Activated CD4-positive, alpha-beta T cell treated with anti-CD3 and anti-CD28 coated beads for 36 hours (primary cell): ENCODE data around the gene RALGAPA1. TPM values are rescaled to one million over a fixed set of nuclear protein-coding genes. Genes with fewer than 3 reads are reported as not detected.

Experiments used
- ATAC-seq: fragments of 200-7000 bp; cut with Tn5 transposase; one replicate; pipeline ENCODE4 v1.10.0; 2021; ENCODE audit warnings: mild to moderate bottlenecking, moderate library complexity
- CTCF ChIA-PET: fragments of 350-600 bp; sonication (Branson Sonifier 250); formaldehyde crosslinking; loops from one replicate; lab custom pipeline; 2021; ENCODE audit warnings: antibody characterized with exemption; lab: Charles Lee
- POLR2A ChIA-PET: fragments of 350-600 bp; sonication (Branson Sonifier 250); formaldehyde crosslinking; loops from one replicate; lab custom pipeline; 2021; ENCODE audit warnings: antibody characterized with exemption, inconsistent platforms; lab: Charles Lee
- DNase-seq: peaks from one replicate; pipeline ENCODE4 v3.0.0-alpha.2; 2020
- H3K27ac Mint-ChIP-seq: one replicate; pipeline ENCODE4 v1.8.0; 2021; ENCODE audit warnings: mixed read lengths
- H3K27me3 Mint-ChIP-seq: one replicate; pipeline ENCODE4 v1.8.0; 2021; ENCODE audit warnings: mixed read lengths
- H3K36me3 Mint-ChIP-seq: one replicate; pipeline ENCODE4 v1.8.0; 2021; ENCODE audit warnings: low read depth, mixed read lengths
- H3K4me1 Mint-ChIP-seq: one replicate; pipeline ENCODE4 v1.8.0; 2021; ENCODE audit warnings: mixed read lengths
- H3K4me3 Mint-ChIP-seq: one replicate; pipeline ENCODE4 v1.8.0; 2021; ENCODE audit warnings: mild to moderate bottlenecking, moderate library complexity, mixed read lengths
- H3K9me3 Mint-ChIP-seq: one replicate; pipeline ENCODE4 v1.8.0; 2021; ENCODE audit warnings: low read depth, mixed read lengths
- intact Hi-C, 2 experiments: fragments of 100-400 bp; cut with DNase I in 1 of 2; cut with micrococcal nuclease in 1 of 2; formaldehyde crosslinking; loops; one replicate each; pipeline versions ENCODE4 v1.14.2 to v1.15.1; 2022 to 2024; cut with DNase I, micrococcal nuclease
- total RNA-seq, 2 experiments: library from RNA; stranded (reverse); gene quantifications; one replicate each; pipeline ENCODE4 v1.2.3, GENCODE V29; 2021

RALGAPA1 gene
- total RNA-seq, 2 experiments from 2014 or later, result 20.3 to 22.0 TPM

- ChIA-PET POLR2A (no interaction called here), CTCF (interaction anchor here (0.6 to 1.0 kb wide), 2 partner anchors 58 to 272 kb away, joined by 3 read pairs; no protein-coding TSS in a partner anchor)
- DNase-seq, result no peak
- intact Hi-C loops, result no loop called here
- no peaks in the 10 kb centered on the region for H3K27me3 Mint-ChIP-seq
- H3K36me3 Mint-ChIP-seq, result peaks cover 9% of the 10 kb centered on the region
- no peak overlapping the region for H3K27ac Mint-ChIP-seq
- no peak overlapping the region for H3K4me3 Mint-ChIP-seq
- no peaks in the 10 kb centered on the region for H3K4me1 Mint-ChIP-seq
- ATAC-seq, result no peak
- H3K9me3 Mint-ChIP-seq, result no peaks in the 10 kb centered on the region
These were observed 266.1 kb downstream of the RALGAPA1 start for GRCh38 chr14:35543006-35543405.

- Mint-ChIP-seq H3K27me3 (peaks cover 13% of the 10 kb centered on the region), H3K9me3 (no peaks in the 10 kb centered on the region), H3K4me1 (peaks cover 8% of the 10 kb centered on the region), H3K36me3 (peaks cover 9% of the 10 kb centered on the region), H3K27ac (no peak overlapping the region), H3K4me3 (no peak overlapping the region)
- ATAC-seq (no peak), DNase-seq (no peak)
- ChIA-PET POLR2A (no interaction called here), CTCF (no interaction called here)
- intact Hi-C loops, result no loop called here
These were observed 269.1 kb downstream of the RALGAPA1 start for GRCh38 chr14:35539969-35540368.

GRCh38 chr14:35535483-35536112 lies 273.5 kb downstream of the RALGAPA1 start:
- Mint-ChIP-seq H3K9me3 (no peaks in the 10 kb centered on the region), H3K27ac (no peak overlapping the region), H3K36me3 (peaks cover 7% of the 10 kb centered on the region), H3K4me3 (peak overlapping the region; percentile 69), H3K27me3 (peaks cover 28% of the 10 kb centered on the region), H3K4me1 (peaks cover 15% of the 10 kb centered on the region)
- ChIA-PET CTCF (no interaction called here), POLR2A (no interaction called here)
- DNase-seq, result no peak
- no peak for ATAC-seq
- intact Hi-C loops, result no loop called here

GRCh38 chr14:35534873-35535482 lies 274.1 kb downstream of the RALGAPA1 start:
- peaks cover 6% of the 10 kb centered on the region for H3K36me3 Mint-ChIP-seq
- CTCF ChIA-PET, result interaction anchor here (1.5 kb wide), 1 partner anchor 17 kb away, joined by 3 read pairs; no protein-coding TSS in a partner anchor
- no peaks in the 10 kb centered on the region for H3K9me3 Mint-ChIP-seq
- DNase-seq (peak; percentile 82), ATAC-seq (peak; percentile 80)
- POLR2A ChIA-PET, result no interaction called here
- peak overlapping the region; percentile 69 for H3K4me3 Mint-ChIP-seq
- peaks cover 34% of the 10 kb centered on the region for H3K27me3 Mint-ChIP-seq
- peaks cover 15% of the 10 kb centered on the region for H3K4me1 Mint-ChIP-seq
- intact Hi-C loops, result loop anchor here in 1 of 2 experiments (5.0 kb wide), 3 partner anchors 98 to 292 kb away; partner anchors contain the start of gene BRMS1L
- H3K27ac Mint-ChIP-seq, result no peak overlapping the region

GRCh38 chr14:35534208-35534872 lies 274.8 kb downstream of the RALGAPA1 start:
- Mint-ChIP-seq H3K4me3 (peak overlapping the region; percentile 69), H3K27ac (no peak overlapping the region), H3K27me3 (peaks cover 38% of the 10 kb centered on the region), H3K36me3 (peaks cover 5% of the 10 kb centered on the region), H3K9me3 (no peaks in the 10 kb centered on the region), H3K4me1 (peaks cover 15% of the 10 kb centered on the region)
- DNase-seq (peak; percentile 29), ATAC-seq (peak; percentile 23)
- ChIA-PET POLR2A (no interaction called here), CTCF (interaction anchor here (1.5 kb wide), 1 partner anchor 18 kb away, joined by 3 read pairs; no protein-coding TSS in a partner anchor)
- intact Hi-C loops, result loop anchor here in 1 of 2 experiments (5.0 kb wide), 3 partner anchors 97 to 293 kb away; partner anchors contain the start of gene BRMS1L

GRCh38 chr14:35533357-35534207 lies 275.5 kb downstream of the RALGAPA1 start, which contains the start of gene INSM2:
Gene INSM2, plus strand, starts transcription at chr14:35534164. Its CDS starts 89 bp downstream, at chr14:35534253.
- ChIA-PET POLR2A (no interaction called here), CTCF (interaction anchor here (1.5 kb wide), 1 partner anchor 19 kb away, joined by 3 read pairs; no protein-coding TSS in a partner anchor)
- intact Hi-C loops, result loop anchor here in 1 of 2 experiments (5.0 kb wide), 3 partner anchors 96 to 294 kb away; partner anchors contain the start of gene BRMS1L
- ATAC-seq (peak; percentile 81), DNase-seq (peak; percentile 85)
- peaks cover 15% of the 10 kb centered on the region for H3K4me1 Mint-ChIP-seq
- H3K4me3 Mint-ChIP-seq, result peak within 1 kb of the TSS; percentile 69
- H3K9me3 Mint-ChIP-seq, result no peaks in the 10 kb centered on the region
- H3K27me3 Mint-ChIP-seq, result peaks cover 44% of the 10 kb centered on the region
- peaks cover 5% of the 10 kb centered on the region for H3K36me3 Mint-ChIP-seq
- H3K27ac Mint-ChIP-seq, result no peak within 1 kb of the TSS

GRCh38 chr14:35532783-35533356 lies 276.2 kb downstream of the RALGAPA1 start:
- Mint-ChIP-seq H3K4me3 (peak overlapping the region; percentile 69), H3K4me1 (peaks cover 15% of the 10 kb centered on the region), H3K9me3 (no peaks in the 10 kb centered on the region), H3K36me3 (peaks cover under 1% of the 10 kb centered on the region), H3K27ac (no peak overlapping the region), H3K27me3 (peaks cover 48% of the 10 kb centered on the region)
- intact Hi-C loops, result loop anchor here in 1 of 2 experiments (5.0 kb wide), 3 partner anchors 96 to 294 kb away; partner anchors contain the start of gene BRMS1L
- ChIA-PET POLR2A (no interaction called here), CTCF (no interaction called here)
- no peak for DNase-seq
- ATAC-seq, result peak; percentile 12

- ChIA-PET CTCF (no interaction called here), POLR2A (no interaction called here)
- peaks cover 15% of the 10 kb centered on the region for H3K4me1 Mint-ChIP-seq
- H3K4me3 Mint-ChIP-seq, result no peak overlapping the region
- intact Hi-C loops, result loop anchor here in 1 of 2 experiments (5.0 kb wide), 3 partner anchors 95 to 295 kb away; partner anchors contain the start of gene BRMS1L
- no peaks in the 10 kb centered on the region for H3K9me3 Mint-ChIP-seq
- DNase-seq (no peak), ATAC-seq (no peak)
- H3K36me3 Mint-ChIP-seq, result no peaks in the 10 kb centered on the region
- no peak overlapping the region for H3K27ac Mint-ChIP-seq
- peaks cover 48% of the 10 kb centered on the region for H3K27me3 Mint-ChIP-seq
These were observed 276.9 kb downstream of the RALGAPA1 start for GRCh38 chr14:35531960-35532747.

- no peak overlapping the region for H3K4me3 Mint-ChIP-seq
- CTCF ChIA-PET, result interaction anchor here (0.5 kb wide), 1 partner anchor 502 kb away, joined by 4 read pairs; no protein-coding TSS in a partner anchor
- intact Hi-C loops, result no loop called here
These were observed 282.1 kb downstream of the RALGAPA1 start for GRCh38 chr14:35526962-35527361.

GRCh38 chr14:35525695-35526094 lies 283.4 kb downstream of the RALGAPA1 start:
- intact Hi-C loops, result no loop called here
- Mint-ChIP-seq H3K4me1 (no peaks in the 10 kb centered on the region), H3K27ac (no peak overlapping the region), H3K27me3 (peaks cover 24% of the 10 kb centered on the region), H3K9me3 (peaks cover 2% of the 10 kb centered on the region), H3K36me3 (no peaks in the 10 kb centered on the region), H3K4me3 (no peak overlapping the region)
- no peak for DNase-seq
- CTCF ChIA-PET, result no interaction called here
- ATAC-seq, result no peak
- POLR2A ChIA-PET, result no interaction called here

More at GRCh38 chr14:35526962-35527361, 282.1 kb downstream of the RALGAPA1 start:
- no peak overlapping the region for H3K27ac Mint-ChIP-seq
- POLR2A ChIA-PET, result no interaction called here
- peaks cover 30% of the 10 kb centered on the region for H3K27me3 Mint-ChIP-seq
- ATAC-seq, result no peak
- H3K36me3 Mint-ChIP-seq, result no peaks in the 10 kb centered on the region
- no peak for DNase-seq
- H3K9me3 Mint-ChIP-seq, result peaks cover 2% of the 10 kb centered on the region
- H3K4me1 Mint-ChIP-seq, result no peaks in the 10 kb centered on the region
